DMS114 treated with DMSO at 0.1 percent for 48 hours (cell line): Measurements from ENCODE around the gene HACD4.
"Not testable (repeated sequence)": the region's sequence is repeated elsewhere in the genome, so short reads cannot be mapped to it uniquely, and the experiment has no call there.

Experiments used
- DNase-seq: peaks from one replicate; lab custom pipeline; 2025; ENCODE audit not compliant: unreplicated experiment; lab: John Stamatoyannopoulos, UW

The HACD4 gene

GRCh38 chr9:21016701-21017491 lies 14.5 kb downstream of the HACD4 start:
- DNase-seq, result no peak

- no peak for DNase-seq
Observed at GRCh38 chr9:21015995-21016394, 15.4 kb downstream of the HACD4 start.

- no peak for DNase-seq
Observed at GRCh38 chr9:21015129-21015815, 16.2 kb downstream of the HACD4 start.

- no peak for DNase-seq
Observed at GRCh38 chr9:21002040-21002439, 29.4 kb downstream of the HACD4 start.

- no peak for DNase-seq
Observed at GRCh38 chr9:21001581-21001980, 29.9 kb downstream of the HACD4 start.

- DNase-seq, result no peak
Observed at GRCh38 chr9:20997503-20998076, 33.9 kb downstream of the HACD4 start.

GRCh38 chr9:20996809-20997208 lies 34.6 kb downstream of the HACD4 start:
- DNase-seq, result no peak

- no peak for DNase-seq
Observed at GRCh38 chr9:20995616-20996015, 35.8 kb downstream of the HACD4 start.

GRCh38 chr9:20994486-20994885 lies 37.0 kb downstream of the HACD4 start:
- no peak for DNase-seq

- DNase-seq, result no peak
Observed at GRCh38 chr9:20990867-20991266, 40.6 kb downstream of the HACD4 start.

GRCh38 chr9:20989923-20990341 lies 41.5 kb downstream of the HACD4 start:
- DNase-seq, result no peak

- no peak for DNase-seq
Observed at GRCh38 chr9:20988671-20989315, 42.6 kb downstream of the HACD4 start.

GRCh38 chr9:20988061-20988460 lies 43.4 kb downstream of the HACD4 start:
- DNase-seq, result no peak

- DNase-seq, result no peak
Observed at GRCh38 chr9:20987521-20987920, 43.9 kb downstream of the HACD4 start.

GRCh38 chr9:20985851-20986600 lies 45.4 kb downstream of the HACD4 start:
- DNase-seq, result no peak

- DNase-seq, result no peak
Observed at GRCh38 chr9:20984506-20984905, 46.9 kb downstream of the HACD4 start.

- no peak for DNase-seq
Observed at GRCh38 chr9:20981486-20981885, 50.0 kb downstream of the HACD4 start.

- no peak for DNase-seq
Observed at GRCh38 chr9:20980832-20981455, 50.5 kb downstream of the HACD4 start.

- no peak for DNase-seq
Observed at GRCh38 chr9:20978249-20978648, 53.2 kb downstream of the HACD4 start.

- DNase-seq, result not testable (repeated sequence)
Observed at GRCh38 chr9:20974191-20974938, 57.1 kb downstream of the HACD4 start.
